NCI-H2227 (cell line): ENCODE data around the gene BCAR3.

Experiments
- DNase-seq: peaks from one replicate; lab custom pipeline; 2025; ENCODE audit not compliant: unreplicated experiment; lab: John Stamatoyannopoulos, UW

The BCAR3 gene

GRCh38 chr1:93641527-93641926 lies 40.1 kb downstream of the BCAR3 start:
- DNase-seq, result no peak

- DNase-seq, result no peak
Observed at GRCh38 chr1:93640656-93641440, 40.8 kb downstream of the BCAR3 start.

GRCh38 chr1:93638981-93639380 lies 42.7 kb downstream of the BCAR3 start:
- no peak for DNase-seq

- no peak for DNase-seq
Observed at GRCh38 chr1:93638307-93638847, 43.3 kb downstream of the BCAR3 start.

DNA sequence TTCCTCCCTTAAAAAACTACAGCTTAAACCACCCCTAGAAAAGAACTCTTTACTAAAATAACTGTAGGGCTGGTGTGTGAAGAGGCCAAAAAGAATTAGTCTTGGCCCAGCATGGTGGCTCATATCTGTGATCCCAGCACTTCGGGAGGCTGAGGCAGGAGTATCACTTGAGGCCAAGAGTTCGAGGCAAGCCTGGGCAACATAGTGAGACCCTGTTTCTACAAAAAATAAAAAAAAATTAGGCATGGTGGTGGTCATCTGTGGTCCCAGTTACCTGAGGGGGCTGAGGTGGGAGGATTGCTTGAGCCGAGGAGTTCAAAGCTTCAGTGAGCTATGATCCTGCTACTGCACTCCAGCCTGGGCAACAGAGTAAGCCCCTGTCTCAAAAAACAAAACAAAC lies 44.9 kb downstream of the BCAR3 start:
- DNase-seq, result no peak

GRCh38 chr1:93635614-93636543 lies 45.8 kb downstream of the BCAR3 start:
- no peak for DNase-seq

- no peak for DNase-seq
Observed at GRCh38 chr1:93633313-93633712, 48.3 kb downstream of the BCAR3 start.

GRCh38 chr1:93631626-93632365 lies 49.8 kb downstream of the BCAR3 start:
- no peak for DNase-seq

GRCh38 chr1:93630168-93630567 lies 51.5 kb downstream of the BCAR3 start:
- DNase-seq, result no peak

DNA sequence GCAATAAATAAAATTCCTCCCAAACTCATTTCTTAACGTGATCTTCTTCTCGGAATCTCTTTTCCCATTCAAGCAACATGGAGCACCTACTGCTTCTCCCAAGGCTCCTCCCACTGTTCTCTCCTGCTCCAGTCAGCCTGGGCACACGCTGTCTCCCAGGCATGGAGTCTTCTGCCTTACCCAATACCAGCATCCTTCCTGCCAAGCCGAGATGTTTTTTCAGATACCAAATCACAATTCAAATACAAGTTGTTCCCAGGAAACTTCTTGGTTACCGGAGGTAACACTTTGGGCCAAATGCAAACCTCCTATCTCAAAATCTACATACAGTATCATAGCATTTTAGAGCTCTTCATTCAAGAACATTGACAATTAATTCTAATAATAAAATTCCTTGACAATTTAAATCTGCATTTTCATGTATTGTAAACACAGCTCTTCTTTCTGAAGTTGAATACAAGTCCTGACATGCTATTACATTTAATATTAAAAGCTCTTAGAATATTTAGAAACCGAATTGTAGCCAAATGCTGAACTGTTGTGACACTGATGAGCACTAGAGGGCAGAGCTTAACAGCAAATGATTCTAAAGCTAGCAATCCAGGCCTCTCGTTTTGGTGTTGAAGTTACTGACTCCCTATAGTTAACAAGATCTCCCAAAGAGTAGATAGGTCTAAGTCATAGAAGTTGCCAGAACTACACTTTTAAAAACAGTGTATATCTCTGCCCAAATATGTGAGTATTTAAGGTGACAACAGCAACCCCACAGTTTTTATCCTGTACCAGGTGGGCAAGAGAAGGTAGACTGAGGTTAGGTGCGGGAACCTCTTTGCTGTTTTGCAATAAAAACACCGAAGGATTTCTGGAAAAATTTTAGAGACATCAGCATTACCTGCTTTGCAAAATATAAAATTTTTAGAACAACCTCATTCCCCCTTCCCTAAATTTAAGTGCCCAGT lies 52.3 kb downstream of the BCAR3 start:
- peak; percentile 77 for DNase-seq

- no peak for DNase-seq
Observed at GRCh38 chr1:93628681-93629080, 53.0 kb downstream of the BCAR3 start.

DNA sequence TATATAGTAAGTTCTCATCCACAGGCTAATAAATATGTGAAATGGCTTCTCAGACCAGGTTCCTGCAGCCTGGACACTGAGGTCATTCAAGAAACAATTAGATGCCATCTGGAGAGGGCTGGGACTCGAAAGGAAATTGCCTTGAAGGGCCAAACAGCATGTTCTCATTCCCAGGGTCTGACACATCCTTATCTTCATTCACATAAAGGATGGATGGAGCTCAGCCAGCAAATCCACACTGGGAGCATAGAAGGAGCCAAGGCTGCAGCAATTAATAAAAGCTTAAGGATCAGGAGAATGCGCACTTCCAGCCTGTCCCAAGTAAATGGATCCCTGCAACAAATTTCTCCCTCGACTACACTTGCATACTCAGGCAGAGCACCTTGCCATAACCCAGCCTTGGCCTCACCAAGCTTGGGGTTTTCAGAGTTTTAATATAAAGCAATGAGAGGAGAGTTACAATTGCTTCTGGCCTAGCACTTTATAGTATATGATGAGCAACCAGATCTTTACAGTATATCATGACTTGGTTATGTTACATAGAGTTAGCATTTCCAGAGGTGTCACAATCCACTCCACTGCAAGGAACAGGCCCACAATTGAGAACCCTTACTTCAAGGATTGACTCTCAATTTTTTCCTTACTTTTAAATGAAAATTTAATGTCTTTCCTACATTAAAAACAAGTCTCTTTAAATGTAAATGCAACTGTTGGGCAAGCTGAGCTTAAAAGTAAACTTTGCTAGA lies 55.9 kb downstream of the BCAR3 start:
- DNase-seq, result peak; percentile 28

DNA sequence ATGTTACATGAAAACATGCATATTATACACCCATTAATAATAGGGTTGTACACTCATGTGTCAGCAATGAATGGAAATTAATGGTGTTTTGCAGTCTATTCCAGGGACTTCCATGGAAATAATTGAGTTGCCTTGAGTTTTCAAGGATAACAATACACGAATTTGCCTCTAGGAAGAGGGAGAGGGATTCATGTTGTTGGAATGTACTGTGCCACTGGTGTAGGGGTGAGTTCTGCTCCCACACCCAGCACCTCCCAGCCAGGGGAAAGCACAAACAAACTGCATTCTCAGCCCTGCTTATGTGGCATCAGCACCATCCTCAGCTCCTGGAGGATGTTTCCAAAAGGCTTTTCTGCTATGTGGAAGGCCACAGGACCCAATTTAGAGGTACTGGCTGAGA lies 57.8 kb downstream of the BCAR3 start:
- DNase-seq, result no peak

DNA sequence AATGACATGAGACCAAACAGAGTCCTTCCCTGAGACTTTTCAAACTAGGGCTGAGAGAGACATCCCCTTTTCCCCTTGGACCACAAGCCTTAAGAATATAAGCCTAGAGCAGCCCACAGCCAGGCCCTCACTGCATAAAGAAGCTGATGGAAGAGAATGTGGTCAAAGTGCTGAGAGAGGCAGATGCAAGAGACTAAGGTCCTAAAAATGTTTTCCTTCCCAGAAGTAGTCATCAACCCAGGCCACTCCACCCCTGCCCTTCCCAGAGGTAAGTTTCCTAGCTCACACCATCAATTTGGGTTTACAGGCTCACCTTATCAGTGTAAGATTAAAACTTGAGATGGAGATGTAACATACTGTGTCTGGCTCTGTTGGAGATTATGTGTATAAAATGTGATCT lies 58.2 kb downstream of the BCAR3 start:
- no peak for DNase-seq

GRCh38 chr1:93621246-93621645 lies 60.4 kb downstream of the BCAR3 start:
- no peak for DNase-seq

DNA sequence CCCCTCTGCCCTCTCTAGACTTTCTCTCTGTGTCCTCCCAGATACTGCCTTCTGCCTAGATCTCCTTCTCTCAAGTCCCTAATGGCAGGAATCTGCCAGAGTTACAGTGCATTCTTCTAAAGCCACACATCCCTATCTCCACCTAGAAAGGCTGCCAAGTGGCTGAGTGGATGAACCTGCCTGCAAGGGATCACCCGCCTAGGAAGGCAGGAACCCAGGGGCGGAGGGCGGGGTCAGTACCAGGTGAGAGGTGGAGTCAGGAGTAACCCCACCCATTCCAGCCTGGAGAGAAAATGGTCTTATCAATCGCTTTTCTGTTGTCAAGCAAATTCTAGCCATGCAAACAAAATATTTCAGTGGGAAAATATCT lies 60.8 kb downstream of the BCAR3 start:
- DNase-seq, result no peak

- DNase-seq, result no peak
Observed at GRCh38 chr1:93620172-93620840, 61.3 kb downstream of the BCAR3 start.

DNA sequence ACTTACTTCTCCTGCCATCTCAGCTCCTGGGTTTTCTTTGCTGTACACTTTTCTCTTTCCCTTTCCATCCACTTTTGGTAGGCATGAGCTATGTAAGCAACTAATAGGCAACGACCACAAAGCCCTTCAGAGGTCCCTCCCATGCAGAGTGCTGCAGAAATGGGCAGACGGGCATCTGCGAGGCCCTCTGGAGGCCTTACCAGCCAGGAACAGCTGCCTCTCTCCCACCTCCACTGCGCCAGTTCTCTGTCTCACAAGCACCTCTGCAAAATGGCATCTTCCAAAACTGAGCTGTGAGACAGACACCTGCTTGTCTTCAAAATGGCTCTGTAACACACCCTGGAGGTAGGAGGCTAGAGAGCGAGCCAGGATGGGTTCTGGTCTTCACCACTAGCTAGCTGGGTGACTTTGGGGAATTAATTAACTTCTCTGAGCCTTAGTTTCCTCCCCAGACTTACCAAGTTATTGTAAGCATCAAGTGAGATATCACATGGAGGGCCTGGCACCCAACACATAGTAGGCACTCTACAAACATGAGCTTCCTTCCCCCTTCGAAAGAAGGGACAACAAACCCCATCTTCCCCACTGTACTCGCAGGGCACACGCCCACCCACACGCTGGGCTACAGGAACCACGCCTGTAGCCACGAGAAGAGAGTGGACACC lies 62.0 kb downstream of the BCAR3 start:
- no peak for DNase-seq
